Measurements from ENCODE around the gene FOXL1. TPM values are rescaled to one million over a fixed set of nuclear protein-coding genes. Genes with fewer than 3 reads are reported as not detected.
"Not testable (repeated sequence)": the region's sequence is repeated elsewhere in the genome, so short reads cannot be mapped to it uniquely, and the experiment has no call there.

Gene FOXL1
- total and polyA plus RNA-seq, 3 experiments from 2014 or later = not detected

- no peaks in the 10 kb centered on the region for H3K36me3 ChIP-seq (ENCODE audit: insufficient read depth, low read length)
- no peak for DNase-seq
- no peak overlapping the region for H3K27ac ChIP-seq (ENCODE audit: low read depth, low read length)
- Mint-ChIP-seq H3K36me3 (no peaks in the 10 kb centered on the region), H3K27me3 (peaks cover 18 to 35% of the 10 kb centered on the region in 2 donors), H3K4me1 (no peaks in the 10 kb centered on the region), H3K27ac (no peak overlapping the region), H3K4me3 (no peak overlapping the region), H3K9me3 (no peaks in the 10 kb centered on the region)
- no peaks in the 10 kb centered on the region for H3K4me1 ChIP-seq (ENCODE audit: insufficient read depth, low read length)
- ChIA-PET POLR2A (no interaction called here), CTCF (no interaction called here)
- no peaks in the 10 kb centered on the region for H3K27me3 ChIP-seq (ENCODE audit: insufficient read depth, low read length, poor library complexity, severe bottlenecking)
- no peaks in the 10 kb centered on the region for H3K9me3 ChIP-seq (ENCODE audit: low read length)
- no peak overlapping the region for H3K4me3 ChIP-seq (ENCODE audit: low read length)
These were observed 5.8 kb downstream of the FOXL1 start for GRCh38 chr16:86584071-86584685.

GRCh38 chr16:86584726-86585721 lies 6.7 kb downstream of the FOXL1 start:
- Mint-ChIP-seq H3K4me1 (no peaks in the 10 kb centered on the region), H3K27me3 (peaks cover 15 to 34% of the 10 kb centered on the region in 2 donors), H3K36me3 (no peaks in the 10 kb centered on the region), H3K27ac (no peak overlapping the region), H3K9me3 (no peaks in the 10 kb centered on the region), H3K4me3 (no peak overlapping the region)
- CTCF ChIA-PET = no interaction called here
- Histone ChIP-seq H3K4me1 (ENCODE audit: insufficient read depth, low read length) (no peaks in the 10 kb centered on the region), H3K4me3 (ENCODE audit: low read length) (no peak overlapping the region), H3K36me3 (ENCODE audit: insufficient read depth, low read length) (no peaks in the 10 kb centered on the region), H3K27ac (ENCODE audit: low read depth, low read length) (no peak overlapping the region), H3K27me3 (ENCODE audit: insufficient read depth, low read length, poor library complexity, severe bottlenecking) (no peaks in the 10 kb centered on the region), H3K9me3 (ENCODE audit: low read length) (no peaks in the 10 kb centered on the region)
- DNase-seq = no peak
- POLR2A ChIA-PET = no interaction called here

- Histone ChIP-seq H3K27me3 (ENCODE audit: insufficient read depth, low read length, poor library complexity, severe bottlenecking) (no peaks in the 10 kb centered on the region), H3K36me3 (ENCODE audit: insufficient read depth, low read length) (no peaks in the 10 kb centered on the region), H3K27ac (ENCODE audit: low read depth, low read length) (no peak overlapping the region), H3K9me3 (ENCODE audit: low read length) (no peaks in the 10 kb centered on the region), H3K4me3 (ENCODE audit: low read length) (no peak overlapping the region), H3K4me1 (ENCODE audit: insufficient read depth, low read length) (no peaks in the 10 kb centered on the region)
- Mint-ChIP-seq H3K4me3 (no peak overlapping the region), H3K9me3 (no peaks in the 10 kb centered on the region), H3K4me1 (no peaks in the 10 kb centered on the region), H3K27me3 (peaks cover 9 to 27% of the 10 kb centered on the region in 2 donors), H3K36me3 (no peaks in the 10 kb centered on the region), H3K27ac (peak overlapping the region in 1 of 8 donors; percentile 23)
- no peak for DNase-seq
- CTCF ChIA-PET = no interaction called here
- POLR2A ChIA-PET = no interaction called here
These were observed 7.7 kb downstream of the FOXL1 start for GRCh38 chr16:86585821-86586611.

- H3K36me3 ChIP-seq (ENCODE audit: insufficient read depth, low read length) = no peaks in the 10 kb centered on the region
- ChIA-PET CTCF (no interaction called here), POLR2A (no interaction called here)
- Mint-ChIP-seq H3K36me3 (no peaks in the 10 kb centered on the region), H3K27me3 (peaks cover 9 to 21% of the 10 kb centered on the region in 2 donors), H3K4me3 (no peak overlapping the region), H3K4me1 (no peaks in the 10 kb centered on the region), H3K9me3 (no peaks in the 10 kb centered on the region), H3K27ac (no peak overlapping the region)
- H3K27ac ChIP-seq (ENCODE audit: low read depth, low read length) = no peak overlapping the region
- no peak overlapping the region for H3K4me3 ChIP-seq (ENCODE audit: low read length)
- no peaks in the 10 kb centered on the region for H3K9me3 ChIP-seq (ENCODE audit: low read length)
- no peaks in the 10 kb centered on the region for H3K27me3 ChIP-seq (ENCODE audit: insufficient read depth, low read length, poor library complexity, severe bottlenecking)
- no peaks in the 10 kb centered on the region for H3K4me1 ChIP-seq (ENCODE audit: insufficient read depth, low read length)
- no peak for DNase-seq
These were observed 9.1 kb downstream of the FOXL1 start for GRCh38 chr16:86587487-86587886.

GRCh38 chr16:86587955-86588354 lies 9.6 kb downstream of the FOXL1 start:
- H3K4me1 Mint-ChIP-seq; POLR2A ChIA-PET; H3K36me3 ChIP-seq (ENCODE audit: insufficient read depth, low read length); H3K27me3 ChIP-seq (ENCODE audit: insufficient read depth, low read length, poor library complexity, severe bottlenecking); H3K4me3 ChIP-seq (ENCODE audit: low read length); DNase-seq; H3K27ac ChIP-seq (ENCODE audit: low read depth, low read length); H3K36me3 Mint-ChIP-seq; CTCF ChIA-PET; H3K9me3 Mint-ChIP-seq; H3K9me3 ChIP-seq (ENCODE audit: low read length); H3K27ac Mint-ChIP-seq; H3K4me3 Mint-ChIP-seq; H3K4me1 ChIP-seq (ENCODE audit: insufficient read depth, low read length): not testable (repeated sequence)
- peaks cover 9 to 23% of the 10 kb centered on the region in 2 donors for H3K27me3 Mint-ChIP-seq

- Histone ChIP-seq H3K9me3 (ENCODE audit: low read length) (no peaks in the 10 kb centered on the region), H3K36me3 (ENCODE audit: insufficient read depth, low read length) (no peaks in the 10 kb centered on the region), H3K4me1 (ENCODE audit: insufficient read depth, low read length) (no peaks in the 10 kb centered on the region), H3K27ac (ENCODE audit: low read depth, low read length) (no peak overlapping the region), H3K27me3 (ENCODE audit: insufficient read depth, low read length, poor library complexity, severe bottlenecking) (no peaks in the 10 kb centered on the region), H3K4me3 (ENCODE audit: low read length) (no peak overlapping the region)
- Mint-ChIP-seq H3K9me3 (no peaks in the 10 kb centered on the region), H3K36me3 (no peaks in the 10 kb centered on the region), H3K4me1 (no peaks in the 10 kb centered on the region), H3K27me3 (peaks cover 25 to 33% of the 10 kb centered on the region in 2 donors), H3K27ac (no peak overlapping the region), H3K4me3 (no peak overlapping the region)
- no peak for DNase-seq
- ChIA-PET POLR2A (no interaction called here), CTCF (no interaction called here)
These were observed 12.3 kb downstream of the FOXL1 start for GRCh38 chr16:86590501-86591144.

GRCh38 chr16:86591270-86591669 lies 12.9 kb downstream of the FOXL1 start:
- Mint-ChIP-seq H3K27me3 (peaks cover 25 to 36% of the 10 kb centered on the region in 2 donors), H3K4me1 (no peaks in the 10 kb centered on the region), H3K9me3 (no peaks in the 10 kb centered on the region), H3K36me3 (no peaks in the 10 kb centered on the region), H3K4me3 (no peak overlapping the region), H3K27ac (no peak overlapping the region)
- Histone ChIP-seq H3K9me3 (ENCODE audit: low read length) (no peaks in the 10 kb centered on the region), H3K4me3 (ENCODE audit: low read length) (no peak overlapping the region), H3K36me3 (ENCODE audit: insufficient read depth, low read length) (no peaks in the 10 kb centered on the region), H3K27ac (ENCODE audit: low read depth, low read length) (no peak overlapping the region), H3K4me1 (ENCODE audit: insufficient read depth, low read length) (no peaks in the 10 kb centered on the region), H3K27me3 (ENCODE audit: insufficient read depth, low read length, poor library complexity, severe bottlenecking) (no peaks in the 10 kb centered on the region)
- ChIA-PET CTCF (no interaction called here), POLR2A (no interaction called here)
- DNase-seq = no peak
